ENCODE results near the gene HCLS1.

GRCh38 chr3:121626495-121626894 is 34.2 kb downstream of the HCLS1 start:
- TF ChIP-seq, protein P1, sequence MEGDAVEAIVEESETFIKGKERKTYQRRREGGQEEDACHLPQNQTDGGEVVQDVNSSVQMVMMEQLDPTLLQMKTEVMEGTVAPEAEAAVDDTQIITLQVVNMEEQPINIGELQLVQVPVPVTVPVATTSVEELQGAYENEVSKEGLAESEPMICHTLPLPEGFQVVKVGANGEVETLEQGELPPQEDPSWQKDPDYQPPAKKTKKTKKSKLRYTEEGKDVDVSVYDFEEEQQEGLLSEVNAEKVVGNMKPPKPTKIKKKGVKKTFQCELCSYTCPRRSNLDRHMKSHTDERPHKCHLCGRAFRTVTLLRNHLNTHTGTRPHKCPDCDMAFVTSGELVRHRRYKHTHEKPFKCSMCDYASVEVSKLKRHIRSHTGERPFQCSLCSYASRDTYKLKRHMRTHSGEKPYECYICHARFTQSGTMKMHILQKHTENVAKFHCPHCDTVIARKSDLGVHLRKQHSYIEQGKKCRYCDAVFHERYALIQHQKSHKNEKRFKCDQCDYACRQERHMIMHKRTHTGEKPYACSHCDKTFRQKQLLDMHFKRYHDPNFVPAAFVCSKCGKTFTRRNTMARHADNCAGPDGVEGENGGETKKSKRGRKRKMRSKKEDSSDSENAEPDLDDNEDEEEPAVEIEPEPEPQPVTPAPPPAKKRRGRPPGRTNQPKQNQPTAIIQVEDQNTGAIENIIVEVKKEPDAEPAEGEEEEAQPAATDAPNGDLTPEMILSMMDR (IDR thresholded peaks at IDR 0.05), result no peak
- no peak for TF ChIP-seq POLR2A (IDR thresholded peaks at IDR 0.05)

All from Peyer's patch (tissue), 4 donors.